H9 (cell line): ENCODE data around the gene LPP. TPM values are rescaled to one million over a fixed set of nuclear protein-coding genes. Genes with fewer than 3 reads are reported as not detected.

Source experiments
- DNase-seq: peaks from one replicate; pipeline ENCODE4 v3.0.0-alpha.2; 2017
- H2AFZ ChIP-seq: one replicate; pipeline ENCODE4 v1.6.1; 2013; ENCODE audit warnings: mild to moderate bottlenecking, low read length, control low read depth, moderate library complexity
- H2AK5ac ChIP-seq: 2 replicates; pipeline ENCODE4 v1.6.1; 2013; ENCODE audit warnings: low read length, control low read depth, mixed read lengths; ENCODE audit not compliant: insufficient read length
- H2BK120ac ChIP-seq: one replicate; pipeline ENCODE4 v1.6.1; 2013; ENCODE audit warnings: low read depth, mild to moderate bottlenecking, low read length, control low read depth, inconsistent platforms; ENCODE audit not compliant: poor library complexity, severe bottlenecking
- H2BK12ac ChIP-seq: 2 replicates; pipeline ENCODE4 v1.6.1; 2013; ENCODE audit warnings: low read length, control low read depth, mixed read lengths, low read depth; ENCODE audit not compliant: insufficient read length
- H2BK15ac ChIP-seq: 2 replicates; pipeline ENCODE4 v1.6.1; 2013; ENCODE audit warnings: low read depth, low read length, control low read depth
- H2BK20ac ChIP-seq: one replicate; pipeline ENCODE4 v1.6.1; 2013; ENCODE audit warnings: low read depth, mild to moderate bottlenecking, low read length, control low read depth, inconsistent platforms; ENCODE audit not compliant: poor library complexity, severe bottlenecking
- H2BK5ac ChIP-seq: 2 replicates; pipeline ENCODE4 v1.6.1; 2013; ENCODE audit warnings: low read length, control low read depth, mixed read lengths; ENCODE audit not compliant: insufficient read length
- H3K14ac ChIP-seq: 2 replicates; pipeline ENCODE4 v1.6.1; 2013; ENCODE audit warnings: low read length, control low read depth; ENCODE audit not compliant: insufficient read depth
- H3K18ac ChIP-seq: 2 replicates; pipeline ENCODE4 v1.6.1; 2013; ENCODE audit warnings: low read depth, mild to moderate bottlenecking, mixed read lengths, low read length, control low read depth; ENCODE audit not compliant: insufficient read length
- H3K23ac ChIP-seq: 2 replicates; pipeline ENCODE4 v1.6.1; 2013; ENCODE audit warnings: low read length, control low read depth, mixed read lengths, low read depth; ENCODE audit not compliant: insufficient read length
- H3K23me2 ChIP-seq: 2 replicates; pipeline ENCODE4 v1.6.1; 2013; ENCODE audit warnings: low read depth, mild to moderate bottlenecking, mixed read lengths, low read length, control low read depth; ENCODE audit not compliant: insufficient read length, poor library complexity, severe bottlenecking
- H3K27ac ChIP-seq: 2 replicates; pipeline ENCODE4 v1.5.1; 2013; ENCODE audit warnings: low read length, control low read depth, mixed read lengths, low read depth; ENCODE audit not compliant: insufficient read length
- H3K27me3 ChIP-seq: 2 replicates; pipeline ENCODE4 v1.6.1; 2013; ENCODE audit warnings: low read length, control low read depth, inconsistent platforms; ENCODE audit not compliant: insufficient read depth
- H3K4ac ChIP-seq: 2 replicates; pipeline ENCODE4 v1.6.1; 2013; ENCODE audit warnings: low read depth, mild to moderate bottlenecking, control low read depth, inconsistent platforms, low read length, moderate library complexity
- H3K4me1 ChIP-seq: 2 replicates; pipeline ENCODE4 v1.6.1; 2013; ENCODE audit warnings: low read length, control low read depth, inconsistent platforms; ENCODE audit not compliant: insufficient read depth
- H3K4me2 ChIP-seq: 2 replicates; pipeline ENCODE4 v1.6.1; 2013; ENCODE audit warnings: low read length, control low read depth, mixed read lengths; ENCODE audit not compliant: insufficient read length, insufficient read depth
- H3K56ac ChIP-seq: 2 replicates; pipeline ENCODE4 v1.6.1; 2013; ENCODE audit warnings: low read depth, mild to moderate bottlenecking, mixed read lengths, low read length, control low read depth; ENCODE audit not compliant: insufficient read length
- H3K79me1 ChIP-seq: 2 replicates; pipeline ENCODE4 v1.6.1; 2013; ENCODE audit warnings: low read depth, mild to moderate bottlenecking, moderate library complexity, low read length, control low read depth, inconsistent platforms; ENCODE audit not compliant: insufficient read depth, poor library complexity, severe bottlenecking
- H3K79me2 ChIP-seq: 2 replicates; pipeline ENCODE4 v1.6.1; 2013; ENCODE audit warnings: low read length, control low read depth, inconsistent platforms; ENCODE audit not compliant: insufficient read depth
- H3K9ac ChIP-seq: 2 replicates; pipeline ENCODE4 v1.6.1; 2013; ENCODE audit warnings: low read length, control low read depth, mixed read lengths; ENCODE audit not compliant: insufficient read length; ENCODE audit errors: extremely low read depth
- H3K9me3 ChIP-seq: one replicate; pipeline ENCODE4 v1.6.1; 2013; ENCODE audit warnings: low read depth, low read length, inconsistent platforms; ENCODE audit not compliant: control insufficient read depth
- H3T11ph ChIP-seq: one replicate; pipeline ENCODE4 v1.6.1; 2013; ENCODE audit warnings: mild to moderate bottlenecking, low read length, control low read depth, inconsistent platforms
- H4K20me1 ChIP-seq: one replicate; pipeline ENCODE4 v1.6.1; 2013; ENCODE audit not compliant: control insufficient read depth, insufficient read length, insufficient read depth
- H4K5ac ChIP-seq: 2 replicates; pipeline ENCODE4 v1.6.1; 2013; ENCODE audit warnings: low read depth, mild to moderate bottlenecking, mixed read lengths, low read length, control low read depth; ENCODE audit not compliant: insufficient read length
- H4K8ac ChIP-seq: replicated peaks from 2 replicates; pipeline ENCODE4 v1.6.1; 2013; ENCODE audit warnings: low read length, control low read depth, mixed read lengths, low read depth; ENCODE audit not compliant: insufficient read length
- H4K91ac ChIP-seq: 2 replicates; pipeline ENCODE4 v1.6.1; 2013; ENCODE audit warnings: low read depth, mild to moderate bottlenecking, moderate library complexity, mixed read lengths, low read length, control low read depth; ENCODE audit not compliant: insufficient read length
- H3K27ac Mint-ChIP-seq, 3 experiments: 2 replicates in 2 of 3; 3 replicates in 1 of 3; pipeline ENCODE4 v1.8.0; 2020 to 2021; ENCODE audit warnings: mixed read lengths in 3 of 3, mild to moderate bottlenecking in 1 of 3, moderate library complexity in 1 of 3
- H3K27me3 Mint-ChIP-seq: 2 replicates; pipeline ENCODE4 v1.8.0; 2021; ENCODE audit warnings: low read depth, mild to moderate bottlenecking, moderate library complexity, mixed read lengths
- H3K36me3 Mint-ChIP-seq, 3 experiments: 2 replicates in 2 of 3; 3 replicates in 1 of 3; pipeline ENCODE4 v1.8.0; 2020 to 2021; ENCODE audit warnings: low read depth in 3 of 3, mixed read lengths in 3 of 3; ENCODE audit not compliant: insufficient read depth in 1 of 3
- H3K4me1 Mint-ChIP-seq, 2 experiments: 2 replicates each; pipeline ENCODE4 v1.8.0; 2020; ENCODE audit warnings: mixed read lengths in 2 of 2
- H3K4me3 Mint-ChIP-seq, 2 experiments: 2 replicates in 1 of 2; 3 replicates in 1 of 2; pipeline ENCODE4 v1.8.0; 2020 to 2021; ENCODE audit warnings: mild to moderate bottlenecking in 2 of 2, mixed read lengths in 2 of 2, moderate library complexity in 1 of 2
- H3K9me3 Mint-ChIP-seq, 2 experiments: 2 replicates in 1 of 2; 3 replicates in 1 of 2; pipeline ENCODE4 v1.8.0; 2020; ENCODE audit warnings: mild to moderate bottlenecking in 2 of 2, mixed read lengths in 2 of 2, moderate library complexity in 1 of 2
- WGBS: extraction: QIAGEN DNeasy Blood & Tissue Kit; methylation state at CpG from one replicate; pipeline ENCODE4 v1.1.7; 2013; ENCODE audit warnings: missing lambda C conversion rate, low lambda C conversion rate, mixed read lengths; ENCODE audit not compliant: insufficient read length; ENCODE audit errors: extremely low coverage; 5-methylcytosine and 5-hydroxymethylcytosine counted together
- total RNA-seq: library from RNA; stranded (reverse); gene quantifications from 2 replicates; pipeline ENCODE4 v1.2.1, GENCODE V29; 2021
- TF ChIP-seq, protein P1 (sequence below): fragments of 200-600 bp; sonication (generic); conservative IDR thresholded peaks from 3 replicates; pipeline ENCODE4 v1.8.0; 2021; ENCODE audit warnings: antibody characterized with exemption, mild to moderate bottlenecking

Gene LPP
- total RNA-seq, 1 experiment from 2014 or later, result 64.6 TPM

DNA sequence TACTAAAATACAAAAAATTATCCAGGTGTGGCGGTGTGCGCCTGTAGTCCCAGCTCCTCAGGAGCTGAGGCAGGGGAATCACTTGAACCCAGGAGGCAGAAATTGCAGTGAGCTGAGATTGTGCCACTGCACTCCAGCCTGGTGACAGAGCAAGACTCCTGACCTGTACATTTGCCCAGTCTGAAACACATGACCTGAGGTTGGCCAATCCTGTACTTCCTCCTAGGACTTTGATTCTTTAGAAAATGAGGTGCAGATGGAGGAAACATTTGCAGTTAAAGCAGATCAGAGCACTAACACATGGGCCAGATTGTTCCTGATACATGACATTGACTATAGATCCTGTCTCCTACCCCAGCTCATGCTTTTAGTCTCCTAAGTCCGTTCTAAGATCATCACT, 28.9 kb upstream of the LPP start:
- H3K14ac ChIP-seq, result no peak overlapping the region
- no peak overlapping the region for H4K8ac ChIP-seq
- TF ChIP-seq, protein P1, sequence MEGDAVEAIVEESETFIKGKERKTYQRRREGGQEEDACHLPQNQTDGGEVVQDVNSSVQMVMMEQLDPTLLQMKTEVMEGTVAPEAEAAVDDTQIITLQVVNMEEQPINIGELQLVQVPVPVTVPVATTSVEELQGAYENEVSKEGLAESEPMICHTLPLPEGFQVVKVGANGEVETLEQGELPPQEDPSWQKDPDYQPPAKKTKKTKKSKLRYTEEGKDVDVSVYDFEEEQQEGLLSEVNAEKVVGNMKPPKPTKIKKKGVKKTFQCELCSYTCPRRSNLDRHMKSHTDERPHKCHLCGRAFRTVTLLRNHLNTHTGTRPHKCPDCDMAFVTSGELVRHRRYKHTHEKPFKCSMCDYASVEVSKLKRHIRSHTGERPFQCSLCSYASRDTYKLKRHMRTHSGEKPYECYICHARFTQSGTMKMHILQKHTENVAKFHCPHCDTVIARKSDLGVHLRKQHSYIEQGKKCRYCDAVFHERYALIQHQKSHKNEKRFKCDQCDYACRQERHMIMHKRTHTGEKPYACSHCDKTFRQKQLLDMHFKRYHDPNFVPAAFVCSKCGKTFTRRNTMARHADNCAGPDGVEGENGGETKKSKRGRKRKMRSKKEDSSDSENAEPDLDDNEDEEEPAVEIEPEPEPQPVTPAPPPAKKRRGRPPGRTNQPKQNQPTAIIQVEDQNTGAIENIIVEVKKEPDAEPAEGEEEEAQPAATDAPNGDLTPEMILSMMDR, result no peak
- H3K79me2 ChIP-seq, result no peaks in the 10 kb centered on the region
- no peak overlapping the region for H2AFZ ChIP-seq
- no peak overlapping the region for H3K56ac ChIP-seq
- H3K27ac Mint-ChIP-seq, result no peak overlapping the region; a peak in 1 of 7 replicates
- no peak overlapping the region for H4K5ac ChIP-seq
- no peaks in the 10 kb centered on the region for H3K27me3 ChIP-seq
- no peak overlapping the region for H3T11ph ChIP-seq
- H3K79me1 ChIP-seq, result no peaks in the 10 kb centered on the region
- H3K18ac ChIP-seq, result no peak overlapping the region
- peaks cover 13 to 16% of the 10 kb centered on the region in 2 experiments for H3K4me1 Mint-ChIP-seq
- no peak overlapping the region for H3K23ac ChIP-seq
- no peak overlapping the region for H3K9ac ChIP-seq
- H3K36me3 Mint-ChIP-seq, result no peaks in the 10 kb centered on the region
- H3K9me3 ChIP-seq, result no peaks in the 10 kb centered on the region
- H3K4ac ChIP-seq, result no peak overlapping the region
- H3K23me2 ChIP-seq, result no peaks in the 10 kb centered on the region
- no peak overlapping the region for H2AK5ac ChIP-seq
- DNase-seq, result no peak
- H2BK120ac ChIP-seq, result no peak overlapping the region
- H3K9me3 Mint-ChIP-seq, result no peaks in the 10 kb centered on the region
- H2BK15ac ChIP-seq, result no peak overlapping the region
- H3K27me3 Mint-ChIP-seq, result no peaks in the 10 kb centered on the region
- no peak overlapping the region for H3K4me2 ChIP-seq
- no peak overlapping the region for H4K91ac ChIP-seq
- H2BK20ac ChIP-seq, result no peak overlapping the region
- no peaks in the 10 kb centered on the region for H4K20me1 ChIP-seq
- no peak overlapping the region for H3K4me3 Mint-ChIP-seq
- no CpG with 5 or more reads among the region's 3 CpGs for WGBS
- H2BK12ac ChIP-seq, result no peak overlapping the region
- peaks cover 4% of the 10 kb centered on the region; the same call in 1 of the 2 replicates for H3K4me1 ChIP-seq
- no peak overlapping the region for H2BK5ac ChIP-seq
- H3K27ac ChIP-seq, result no peak overlapping the region
